Hypothalamus (tissue), 51 donors: ENCODE data around the gene PDLIM4.

ENCODE experiments used
- DNase-seq, 51 donors: peaks; one replicate each; lab custom pipeline; 2025; lab: John Stamatoyannopoulos, UW

The PDLIM4 gene

GRCh38 chr5:132226516-132227234 is 30.8 kb upstream of the PDLIM4 start:
- peak in 2 of 51 donors; percentile 19 to 34 for DNase-seq

DNA sequence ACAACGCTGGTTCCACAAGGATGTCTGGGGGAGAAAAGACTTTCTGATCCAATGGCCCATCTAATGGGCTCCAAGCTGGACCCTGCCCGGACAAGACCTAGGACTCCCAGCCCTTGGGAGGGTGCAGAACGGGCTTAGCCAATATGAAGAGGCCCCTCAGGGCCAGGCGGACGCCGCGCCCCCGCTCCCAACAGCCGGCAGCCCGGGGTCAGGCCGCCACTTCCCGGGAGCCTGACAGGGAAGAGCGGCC is 30.3 kb upstream of the PDLIM4 start:
- DNase-seq: peak in 3 of 51 donors; percentile 26 to 39 (median 30)

DNA sequence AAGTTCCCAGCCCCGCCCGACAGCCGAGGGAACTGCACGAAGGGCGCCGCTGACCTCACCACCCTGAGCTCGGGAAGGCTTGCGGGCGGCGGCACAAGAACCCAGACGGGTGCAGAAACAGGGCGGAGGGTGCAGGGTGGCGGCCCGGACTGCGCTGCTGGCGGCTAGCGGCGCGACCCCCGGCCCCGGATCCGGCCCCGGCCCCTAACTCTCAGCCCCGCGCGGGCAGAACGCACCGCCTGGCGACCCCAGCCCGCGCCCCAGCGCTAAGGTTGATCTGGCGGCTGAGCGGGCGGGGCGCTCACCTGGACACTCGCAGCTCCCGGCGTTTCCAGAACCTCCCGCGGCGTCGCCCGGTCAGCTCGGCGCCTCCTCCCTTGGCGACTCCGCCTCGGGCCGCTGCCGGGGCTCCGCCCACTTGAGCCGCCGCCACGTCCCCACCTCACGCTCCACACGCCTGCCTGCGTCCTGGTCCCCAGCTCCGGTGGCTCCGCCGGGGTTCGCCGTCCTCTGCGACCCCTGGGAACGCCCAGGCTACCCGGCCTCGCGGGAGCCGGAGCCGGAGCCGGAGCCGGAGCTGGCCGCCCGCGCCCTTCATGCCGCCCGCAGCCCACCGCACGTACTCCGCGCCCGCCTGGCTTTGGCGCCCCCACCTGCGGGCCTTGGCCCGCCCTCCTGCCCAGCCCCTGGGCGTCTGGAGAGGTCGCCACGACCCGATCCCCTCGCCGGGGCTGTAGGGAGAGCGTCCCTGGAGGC is 29.8 kb upstream of the PDLIM4 start, which contains the start of gene P4HA2:
P4HA2 (minus strand) TSS at position 369 of the 756 bp plus-strand sequence. CDS start 9,227 bp downstream, outside the sequence.
- peak in 41 of 51 donors; percentile 22 to 83 (median 58) for DNase-seq

DNA sequence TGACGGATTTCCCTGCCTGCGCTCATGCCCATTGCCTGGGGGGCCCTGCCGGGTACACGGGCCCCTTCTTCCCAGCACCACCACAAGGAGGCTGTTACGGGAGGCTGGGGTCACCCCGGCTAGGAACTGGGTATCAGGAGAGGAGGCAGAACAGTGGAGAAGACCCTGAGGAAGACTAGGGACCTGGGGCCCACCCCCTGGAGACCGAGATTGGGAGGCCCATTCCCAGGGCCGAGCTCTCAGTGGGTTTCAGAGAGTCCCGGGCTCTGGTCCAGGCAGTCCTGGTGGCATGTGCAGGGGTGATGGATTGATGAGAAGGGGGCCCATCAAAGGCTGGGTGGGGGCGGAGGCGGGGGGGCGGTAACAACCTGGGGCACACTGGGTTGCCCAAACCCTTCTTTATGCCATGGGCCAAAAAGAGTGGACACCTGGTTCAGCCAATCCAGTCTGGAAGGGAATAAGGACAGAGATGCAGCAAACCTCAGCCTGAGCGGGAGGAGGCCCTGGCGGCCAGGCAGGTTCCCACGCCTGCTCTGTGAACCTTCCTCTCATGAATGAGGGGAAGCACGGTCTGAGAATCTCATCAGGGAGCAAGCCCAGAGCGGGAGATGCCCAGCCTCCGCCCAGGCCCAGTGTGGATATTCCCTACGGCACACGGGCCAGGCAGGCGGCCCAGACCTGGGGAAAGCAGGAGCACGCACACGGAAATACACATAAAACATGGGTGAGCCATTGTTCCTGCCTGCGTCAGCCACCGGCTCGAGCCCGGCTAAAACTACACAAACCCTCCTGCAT is 29.1 kb upstream of the PDLIM4 start:
- DNase-seq: no peak

- DNase-seq: no peak
Measured at GRCh38 chr5:132229236-132229635, 28.3 kb upstream of the PDLIM4 start.

DNA sequence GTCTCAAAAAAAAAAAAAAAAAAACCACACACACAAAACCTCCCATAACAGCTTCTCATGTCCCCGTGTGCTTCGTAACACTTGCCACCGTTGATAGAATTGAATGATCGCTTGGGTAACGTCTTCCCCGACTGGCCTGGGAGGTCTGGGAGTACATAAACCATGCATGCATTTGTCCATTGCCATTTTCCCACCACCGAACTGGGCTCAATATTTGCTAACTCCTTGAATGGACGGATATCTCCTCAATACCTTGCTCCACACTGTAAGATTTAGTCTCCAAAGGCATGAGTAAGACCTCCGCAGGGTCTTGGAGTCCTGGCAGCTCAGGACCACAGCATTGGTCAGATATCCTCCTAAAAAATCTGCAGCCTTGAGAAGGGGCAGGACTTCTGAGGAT is 26.6 kb upstream of the PDLIM4 start:
- DNase-seq: no peak

DNA sequence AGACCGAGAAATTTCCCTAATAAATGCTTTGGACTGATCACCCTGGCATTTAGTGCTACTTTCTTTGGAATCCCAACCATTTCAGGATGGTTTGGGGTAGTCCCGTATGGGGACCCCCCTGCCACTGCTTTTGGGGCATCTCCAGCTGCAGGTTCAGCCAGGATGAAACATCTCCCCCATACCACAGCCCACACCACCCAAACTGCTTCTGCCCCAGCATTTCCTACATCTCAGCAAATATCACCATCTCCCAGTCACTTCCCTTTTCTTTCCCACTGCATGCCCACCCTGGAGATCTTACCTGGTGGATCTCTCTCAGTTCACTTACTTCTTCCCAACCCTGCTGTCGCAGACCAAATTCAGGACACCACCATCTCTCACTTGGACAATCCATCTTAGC is 25.0 kb upstream of the PDLIM4 start:
- DNase-seq: no peak

DNA sequence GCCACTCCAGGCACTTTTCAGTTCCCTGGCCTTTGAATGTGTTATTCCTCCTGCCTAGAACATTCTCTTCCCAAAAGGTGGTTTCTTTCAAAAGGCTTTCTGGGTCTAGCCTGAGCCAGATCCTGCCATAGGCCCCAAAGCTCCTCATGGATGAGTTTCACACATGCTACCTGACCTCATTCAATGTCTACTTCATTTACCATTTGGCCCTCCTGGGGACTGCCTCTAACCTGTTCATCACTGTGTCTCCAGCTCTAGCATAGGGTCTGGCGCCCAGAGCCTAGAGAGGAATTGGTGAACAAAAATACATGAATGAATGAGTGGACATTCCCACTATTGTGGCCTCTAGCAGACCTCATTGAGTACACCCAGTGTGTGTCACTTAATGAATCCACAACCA is 24.4 kb upstream of the PDLIM4 start:
- DNase-seq: no peak

GRCh38 chr5:132233811-132234683 is 23.4 kb upstream of the PDLIM4 start:
- no peak for DNase-seq

GRCh38 chr5:132234684-132235062 is 22.8 kb upstream of the PDLIM4 start:
- no peak for DNase-seq

- no peak for DNase-seq
Measured at GRCh38 chr5:132235340-132235739, 22.2 kb upstream of the PDLIM4 start.

GRCh38 chr5:132237141-132237540 is 20.4 kb upstream of the PDLIM4 start:
- DNase-seq: no peak

GRCh38 chr5:132237670-132238069 is 19.8 kb upstream of the PDLIM4 start:
- DNase-seq: no peak

- peak in 34 of 51 donors; percentile 9 to 77 (median 40) for DNase-seq
Measured at GRCh38 chr5:132238169-132238744, 19.2 kb upstream of the PDLIM4 start.

GRCh38 chr5:132238901-132239500 is 18.5 kb upstream of the PDLIM4 start:
- DNase-seq: no peak

DNA sequence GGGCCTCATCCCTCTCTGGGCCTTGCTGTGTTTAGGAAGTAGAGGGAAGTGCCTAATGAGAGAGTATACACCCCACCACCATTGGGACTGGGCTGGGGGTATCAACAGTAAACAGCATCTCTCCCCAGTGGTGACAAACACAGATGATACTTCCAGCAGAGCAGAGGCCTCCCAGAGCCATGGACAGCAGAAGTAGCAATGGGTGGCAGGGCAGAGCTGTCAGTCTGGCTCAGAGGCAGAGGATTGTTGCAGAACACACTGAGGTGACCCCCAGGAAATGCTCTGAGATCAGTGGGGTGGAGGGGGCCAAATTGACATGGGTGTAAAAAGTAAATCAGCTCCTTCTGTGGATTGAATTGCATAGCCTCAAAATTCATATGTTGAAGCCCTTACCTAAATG is 17.7 kb upstream of the PDLIM4 start:
- no peak for DNase-seq

DNA sequence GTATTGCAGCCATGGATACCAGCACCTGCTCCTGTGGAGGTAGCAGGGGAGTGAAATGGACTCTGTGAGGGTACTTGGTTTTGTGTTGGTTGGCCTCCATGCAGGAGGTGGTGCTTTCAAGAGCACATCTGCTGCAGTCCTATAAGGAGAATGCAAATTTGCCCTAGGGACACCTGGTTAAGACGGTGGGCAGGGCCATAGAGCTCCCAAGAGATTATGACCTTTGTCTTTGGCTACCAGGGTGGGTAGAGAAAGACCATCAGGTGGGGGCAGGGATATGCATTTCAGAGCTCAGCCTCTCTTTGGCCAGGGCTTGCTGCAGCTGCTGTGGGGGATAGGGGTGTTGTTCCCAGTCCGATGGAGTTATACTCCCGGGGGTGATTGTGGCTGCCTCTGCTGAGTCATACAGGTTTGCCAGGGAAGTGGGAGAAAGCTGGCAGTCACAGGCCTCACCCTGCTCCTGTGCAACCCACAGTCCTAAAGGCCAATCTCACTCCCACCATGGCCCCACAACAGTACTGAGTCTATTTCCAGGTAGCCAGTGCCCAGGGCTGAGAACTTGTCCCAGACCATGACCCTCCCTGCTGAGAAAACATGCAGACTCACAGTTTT is 14.0 kb upstream of the PDLIM4 start:
- no peak for DNase-seq

- no peak for DNase-seq
Measured at GRCh38 chr5:132245593-132245992, 11.9 kb upstream of the PDLIM4 start.

GRCh38 chr5:132246806-132247205 is 10.7 kb upstream of the PDLIM4 start:
- DNase-seq: no peak
